H1 (cell line): ENCODE results near the gene AK2. TPM values are rescaled to one million over a fixed set of nuclear protein-coding genes. Genes with fewer than 3 reads are reported as not detected.

Experiments used
- CTCF ChIA-PET: fragments of 300-600 bp; sonication (Branson Sonifier 250); formaldehyde crosslinking; loops from one replicate; lab custom pipeline; 2021; ENCODE audit not compliant: partially characterized antibody; lab: Charles Lee
- POLR2A ChIA-PET: fragments of 300-600 bp; sonication (Branson Sonifier 250); formaldehyde crosslinking; loops from one replicate; lab custom pipeline; 2021; ENCODE audit warnings: inconsistent platforms; ENCODE audit not compliant: partially characterized antibody; lab: Charles Lee
- DNase-seq, 2 experiments: peaks; one replicate each; pipeline versions ENCODE4 v3.0.0 to v3.0.0-alpha.2; 2010 to 2022; ENCODE audit warnings: low spot score in 2 of 2, low read depth in 1 of 2, mixed read lengths in 1 of 2
- FAIRE-seq: peaks from 2 replicates; lab custom pipeline; 2011; peaks lifted over from hg19 to GRCh38; lab: Jason Lieb, UNC
- H2AFZ ChIP-seq: 2 replicates; pipeline ENCODE4 v1.8.1; 2012; ENCODE audit warnings: low read length, inconsistent platforms
- H2AK5ac ChIP-seq: 2 replicates; pipeline ENCODE4 v1.6.1; 2013; ENCODE audit warnings: low read depth, low read length
- H2BK120ac ChIP-seq: replicated peaks from 2 replicates; pipeline ENCODE3; 2013; ENCODE audit warnings: low read depth, low read length, inconsistent platforms
- H2BK12ac ChIP-seq: 2 replicates; pipeline ENCODE4 v1.6.1; 2013; ENCODE audit warnings: low read depth, low read length
- H2BK15ac ChIP-seq: 2 replicates; pipeline ENCODE4 v1.6.1; 2013; ENCODE audit warnings: low read length
- H2BK20ac ChIP-seq: 2 replicates; pipeline ENCODE4 v1.6.1; 2013; ENCODE audit warnings: low read length
- H2BK5ac ChIP-seq: 2 replicates; pipeline ENCODE4 v1.6.1; 2013; ENCODE audit warnings: low read depth, low read length
- H3K14ac ChIP-seq: 2 replicates; pipeline ENCODE4 v1.6.1; 2013; ENCODE audit warnings: inconsistent platforms; ENCODE audit not compliant: insufficient read length
- H3K18ac ChIP-seq: 2 replicates; pipeline ENCODE4 v1.6.1; 2013; ENCODE audit warnings: low read length; ENCODE audit errors: extremely low read depth
- H3K23ac ChIP-seq: 2 replicates; pipeline ENCODE4 v1.6.1; 2013; ENCODE audit warnings: inconsistent platforms; ENCODE audit not compliant: insufficient read length
- H3K23me2 ChIP-seq: 2 replicates; pipeline ENCODE4 v1.6.1; 2013; ENCODE audit warnings: low read depth, low read length
- H3K27ac ChIP-seq: 2 replicates; pipeline ENCODE4 v1.6.1; 2011; ENCODE audit warnings: low read depth, low read length, inconsistent platforms
- H3K27me3 ChIP-seq, 4 experiments: replicated peaks in 1 of 4; 1 replicate in 1 of 4; 2 replicates in 3 of 4; pipeline versions ENCODE4 v1.6.1 to v1.8.1; 2011 to 2013; ENCODE audit warnings: low read length in 3 of 4, mild to moderate bottlenecking in 3 of 4, inconsistent platforms in 2 of 4, mixed read lengths in 2 of 4, moderate library complexity in 1 of 4; ENCODE audit not compliant: control insufficient read depth in 3 of 4, insufficient read depth in 3 of 4; ENCODE audit errors: extremely low read depth in 1 of 4
- H3K36me3 ChIP-seq, 4 experiments: 2 replicates each; pipeline versions ENCODE4 v1.6.1 to v1.8.1; 2011 to 2013; ENCODE audit warnings: mild to moderate bottlenecking in 4 of 4, low read length in 3 of 4, moderate library complexity in 2 of 4, control low read depth in 1 of 4, inconsistent platforms in 1 of 4; ENCODE audit not compliant: insufficient read depth in 4 of 4, control insufficient read depth in 2 of 4
- H3K4ac ChIP-seq: replicated peaks from 2 replicates; pipeline ENCODE3; 2013; ENCODE audit warnings: low read length, low read depth, mixed read lengths, inconsistent platforms; ENCODE audit not compliant: insufficient read length
- H3K4me1 ChIP-seq, 4 experiments: replicated peaks in 1 of 4; 1 replicate in 1 of 4; 2 replicates in 3 of 4; pipeline versions ENCODE4 v1.6.1 to v1.8.1; 2011 to 2013; ENCODE audit warnings: low read length in 3 of 4, inconsistent platforms in 2 of 4, mixed read lengths in 1 of 4; ENCODE audit not compliant: insufficient read depth in 4 of 4, control insufficient read depth in 3 of 4
- H3K4me2 ChIP-seq, 2 experiments: 2 replicates each; pipeline versions ENCODE4 v1.6.1 to v1.8.1; 2011 to 2013; ENCODE audit warnings: low read depth in 2 of 2, low read length in 2 of 2, control low read depth in 1 of 2, inconsistent platforms in 1 of 2, mild to moderate bottlenecking in 1 of 2; ENCODE audit not compliant: insufficient read depth in 1 of 2
- H3K4me3 ChIP-seq, 4 experiments: fragments of 200-600, 300-600 bp in 1 of 4; sonication (generic), shearing (Covaris generic), sonication (Bioruptor Twin) in 1 of 4; 2 replicates each; pipeline versions ENCODE4 v1.5.1 to v1.8.1; 2011 to 2016; ENCODE audit warnings: low read length in 4 of 4, low read depth in 3 of 4, control low read depth in 2 of 4, inconsistent platforms in 2 of 4, mild to moderate bottlenecking in 2 of 4, mixed read lengths in 1 of 4, moderate library complexity in 1 of 4; ENCODE audit not compliant: insufficient read depth in 2 of 4; ENCODE audit errors: extremely low read depth in 1 of 4
- H3K56ac ChIP-seq: replicated peaks from 2 replicates; pipeline ENCODE3; 2013; ENCODE audit warnings: low read depth, mild to moderate bottlenecking, mixed read lengths, low read length, inconsistent platforms; ENCODE audit not compliant: insufficient read length
- H3K79me1 ChIP-seq: 2 replicates; pipeline ENCODE4 v1.6.1; 2013; ENCODE audit warnings: low read depth, low read length, control low read depth
- H3K79me2 ChIP-seq, 2 experiments: 2 replicates each; pipeline versions ENCODE4 v1.6.1 to v1.8.1; 2012 to 2013; ENCODE audit warnings: low read length in 2 of 2, mild to moderate bottlenecking in 2 of 2, inconsistent platforms in 1 of 2; ENCODE audit not compliant: insufficient read depth in 2 of 2, control insufficient read depth in 1 of 2
- H3K9ac ChIP-seq, 4 experiments: replicated peaks in 1 of 4; 1 replicate in 1 of 4; 2 replicates in 3 of 4; pipeline versions ENCODE4 v1.6.1 to v1.8.1; 2011 to 2013; ENCODE audit warnings: low read depth in 3 of 4, low read length in 3 of 4, control low read depth in 2 of 4, mild to moderate bottlenecking in 2 of 4, moderate library complexity in 2 of 4, inconsistent platforms in 1 of 4; ENCODE audit errors: extremely low read depth in 1 of 4
- H3K9me3 ChIP-seq, 2 experiments: 2 replicates each; pipeline versions ENCODE4 v1.6.1 to v1.8.1; 2012 to 2013; ENCODE audit warnings: mild to moderate bottlenecking in 2 of 2, moderate library complexity in 2 of 2, control low read depth in 1 of 2, inconsistent platforms in 1 of 2, low read depth in 1 of 2, low read length in 1 of 2, mixed read lengths in 1 of 2; ENCODE audit not compliant: insufficient read depth in 2 of 2
- H4K20me1 ChIP-seq, 2 experiments: replicated peaks in 1 of 2; 2 replicates each; pipeline versions ENCODE3 to v1.8.1; 2011 to 2013; ENCODE audit warnings: inconsistent platforms in 2 of 2, low read length in 2 of 2, mild to moderate bottlenecking in 1 of 2; ENCODE audit not compliant: insufficient read depth in 2 of 2, control insufficient read depth in 1 of 2
- H4K5ac ChIP-seq: 2 replicates; pipeline ENCODE4 v1.6.1; 2013; ENCODE audit warnings: low read length, low read depth, mixed read lengths, inconsistent platforms; ENCODE audit not compliant: insufficient read length
- H4K8ac ChIP-seq: 2 replicates; pipeline ENCODE4 v1.8.0; 2013; ENCODE audit warnings: mild to moderate bottlenecking, moderate library complexity, low read length, inconsistent platforms; ENCODE audit not compliant: insufficient read depth; ENCODE audit errors: extremely low read depth
- H4K91ac ChIP-seq: replicated peaks from 2 replicates; pipeline ENCODE3; 2013; ENCODE audit warnings: low read length, mixed read lengths, inconsistent platforms; ENCODE audit not compliant: insufficient read length
- ASH2L ChIP-seq: fragments of 200-600, 300-600 bp; sonication (generic); IDR thresholded peaks from one replicate; pipeline ENCODE4 v1.7.1; 2017; ENCODE audit warnings: low read length
- ATF3 ChIP-seq: IDR thresholded peaks from 2 replicates; pipeline ENCODE4 v1.6.1; 2011; ENCODE audit warnings: low read depth, mild to moderate bottlenecking, low read length; ENCODE audit not compliant: insufficient read depth
- CBX5 ChIP-seq: fragments of 300-800, 300-1000 bp; sonication (generic); IDR thresholded peaks from 2 replicates; pipeline ENCODE4 v1.7.1; 2016; ENCODE audit warnings: antibody characterized with exemption, low read length, low read depth
- CBX8 ChIP-seq: fragments of 300-800, 300-1000 bp; sonication (generic); IDR thresholded peaks from 2 replicates; pipeline ENCODE4 v1.7.1; 2016; ENCODE audit warnings: low read depth, low read length, borderline replicate concordance
- HDAC6 ChIP-seq: IDR thresholded peaks from one replicate; pipeline ENCODE4 v1.7.1; 2012; ENCODE audit warnings: low read depth, mild to moderate bottlenecking, inconsistent platforms, low read length, moderate library complexity
- KDM1A ChIP-seq: fragments of 200-600, 300-600 bp; sonication (generic); IDR thresholded peaks from 2 replicates; pipeline ENCODE4 v1.7.1; 2016; ENCODE audit warnings: mild to moderate bottlenecking, low read length, borderline replicate concordance
- KDM4A ChIP-seq: IDR thresholded peaks from one replicate; pipeline ENCODE4 v1.7.1; 2012; ENCODE audit warnings: low read depth, mild to moderate bottlenecking, moderate library complexity, low read length, inconsistent platforms; ENCODE audit not compliant: severe bottlenecking
- POLR2A ChIP-seq, 2 experiments: IDR thresholded peaks; 1 replicate in 1 of 2; 2 replicates in 1 of 2; pipeline ENCODE4 v1.6.1; 2011; ENCODE audit warnings: low read depth in 2 of 2, low read length in 2 of 2, mild to moderate bottlenecking in 2 of 2; ENCODE audit errors: control extremely low read depth in 1 of 2
- SIX5 ChIP-seq: IDR thresholded peaks from 2 replicates; pipeline ENCODE4 v1.6.1; 2011; ENCODE audit warnings: mild to moderate bottlenecking, low read depth, low read length
- SP4 ChIP-seq: IDR thresholded peaks from 2 replicates; pipeline ENCODE4 v1.6.1; 2012; ENCODE audit warnings: low read length, inconsistent platforms
- SRF ChIP-seq: IDR thresholded peaks from 2 replicates; pipeline ENCODE4 v1.6.1; 2011; ENCODE audit warnings: mild to moderate bottlenecking, low read depth, low read length, moderate library complexity
- TCF12 ChIP-seq: IDR thresholded peaks from 2 replicates; pipeline ENCODE4 v1.6.1; 2011; ENCODE audit warnings: low read depth, mild to moderate bottlenecking, low read length
- ZNF274 ChIP-seq: IDR thresholded peaks from 2 replicates; pipeline ENCODE4 v1.7.0; 2012; ENCODE audit warnings: low read length, borderline replicate concordance; ENCODE audit errors: extremely low read depth
- WGBS, 2 experiments: shearing (Covaris generic) in 1 of 2; methylation state at CpG; one replicate each; pipeline versions ENCODE4 v1.1.6 to v1.1.7; 2013 to 2015; ENCODE audit warnings: low lambda C conversion rate in 2 of 2, mixed read lengths in 2 of 2, inconsistent platforms in 1 of 2, low coverage in 1 of 2, missing lambda C conversion rate in 1 of 2; ENCODE audit not compliant: insufficient replicate concordance in 2 of 2, insufficient coverage in 1 of 2, insufficient read length in 1 of 2; ENCODE audit errors: extremely low coverage in 1 of 2, missing lambda C conversion rate in 1 of 2; 5-methylcytosine and 5-hydroxymethylcytosine counted together
- polyA plus RNA-seq, 7 experiments: library from polyadenylated mRNA; depleted of rRNA in 3 of 7; stranded (reverse) in 5 of 7; unstranded in 2 of 7; fragments of >200 nt in 5 of 7; fragments of 200-250 nt in 2 of 7; gene quantifications; 1 replicate in 5 of 7; 2 replicates in 1 of 7; 4 replicates in 1 of 7; pipeline versions ENCODE4 v1.2.1 to v1.2.3, GENCODE V29; 2011 to 2013; ENCODE audit warnings: missing spikeins in 2 of 7, mixed read lengths in 2 of 7
- total RNA-seq: library from RNA; stranded (reverse); fragmentation: NEBNext Ultra II Directional; extraction: Animal tissue kit (Norgen Biotek cat#: 25700); gene quantifications from 2 replicates; pipeline ENCODE4 v1.2.1, GENCODE V29; 2021

AK2 gene
- total and polyA plus RNA-seq, 2 of the 8 experiments (the other 6 are each of a cell fraction or from before 2014, with no cell fraction given), result 92.3 to 137 TPM

GRCh38 chr1:33005838-33006421 is 30.8 kb downstream of the AK2 start:
- H3K23ac ChIP-seq, result no peak overlapping the region
- no peak overlapping the region for H2AK5ac ChIP-seq
- H3K79me1 ChIP-seq, result no peaks in the 10 kb centered on the region
- no peak overlapping the region for H3K4me2 ChIP-seq
- ChIA-PET POLR2A (interaction anchor here (0.7 to 4.2 kb wide), 10 partner anchors 9 to 114 kb away, joined by 3 to 21 read pairs (median 4); partner anchors contain the start of gene RNF19B), CTCF (interaction anchor here (0.9 to 6.6 kb wide), 7 partner anchors 9 to 113 kb away, joined by 4 to 64 read pairs (median 10); no protein-coding TSS in a partner anchor)
- no peak overlapping the region for H3K4ac ChIP-seq
- no peak overlapping the region for H3K9ac ChIP-seq
- H4K20me1 ChIP-seq, result peaks cover 0 to 7% of the 10 kb centered on the region in 2 experiments
- H2BK12ac ChIP-seq, result no peak overlapping the region
- H2BK15ac ChIP-seq, result no peak overlapping the region
- no peak overlapping the region for H4K91ac ChIP-seq
- DNase-seq (no peak), FAIRE-seq (no peak)
- no peak overlapping the region for H2AFZ ChIP-seq
- H3K14ac ChIP-seq, result no peak overlapping the region
- WGBS, 2 experiments, result 83% methylated on average over 9 of the region's 9 CpGs; no CpG with 5 or more reads in 1 of the 2 experiments
- peaks cover 0 to 4% (median 3%) of the 10 kb centered on the region in 4 experiments; a peak in 4 of 7 replicates for H3K4me1 ChIP-seq
- H2BK20ac ChIP-seq, result no peak overlapping the region
- no peak overlapping the region for H3K4me3 ChIP-seq
- H2BK120ac ChIP-seq, result no peak overlapping the region
- H3K79me2 ChIP-seq, result no peaks in the 10 kb centered on the region
- H4K8ac ChIP-seq, result no peak overlapping the region
- H3K27me3 ChIP-seq, result no peaks in the 10 kb centered on the region
- no peaks in the 10 kb centered on the region for H3K23me2 ChIP-seq
- H3K56ac ChIP-seq, result no peak overlapping the region
- no peak overlapping the region for H4K5ac ChIP-seq
- peaks cover 7 to 27% (median 16%) of the 10 kb centered on the region in 4 experiments; a peak in 7 of 8 replicates for H3K36me3 ChIP-seq
- TF ChIP-seq HDAC6 (no peak), KDM4A (no peak), POLR2A (IDR thresholded peaks at IDR 0.05; ENCODE audit: control extremely low read depth in 1 of 2, low read depth in 2 of 2, low read length in 2 of 2) (no peak), SP4 (no peak), CBX5 (no peak), SIX5 (no peak), CBX8 (no peak), TCF12 (no peak), ASH2L (no peak), ATF3 (no peak), KDM1A (no peak), ZNF274 (no peak), SRF (no peak)
- no peak overlapping the region for H3K18ac ChIP-seq
- no peaks in the 10 kb centered on the region for H3K9me3 ChIP-seq
- H3K27ac ChIP-seq, result no peak overlapping the region
- no peak overlapping the region for H2BK5ac ChIP-seq
